SK-N-SH (cell line): ENCODE data around the gene ACACA.

Experiments
- CHD2 ChIP-seq: fragments of 150-350 bp; IDR thresholded peaks from 2 replicates; pipeline ENCODE4 v1.6.1; 2018; ENCODE audit warnings: low read length; ENCODE audit not compliant: partially characterized antibody
- CTCF ChIP-seq: fragments of 200-600 bp; sonication (generic); IDR thresholded peaks from 2 replicates; pipeline ENCODE4 v1.6.1; 2017; ENCODE audit warnings: antibody characterized with exemption, mild to moderate bottlenecking, moderate library complexity
- EZH2phosphoT487 ChIP-seq: fragments of 200-600 bp; sonication (generic); IDR thresholded peaks from 2 replicates; pipeline ENCODE4 v1.6.1; 2017; ENCODE audit warnings: low read depth, mixed run types, mild to moderate bottlenecking, antibody characterized with exemption, moderate library complexity, borderline replicate concordance
- JUND ChIP-seq: IDR thresholded peaks from 2 replicates; pipeline ENCODE4 v1.4.0; 2012
- MXI1 ChIP-seq: IDR thresholded peaks from 2 replicates; pipeline ENCODE4 v1.6.1; 2012; ENCODE audit warnings: mild to moderate bottlenecking, low read depth, low read length, improper control_type of control experiment
- POLR2AphosphoS5 ChIP-seq: IDR thresholded peaks from 2 replicates; pipeline ENCODE4 v1.6.1; 2012; ENCODE audit warnings: low read depth, low read length
- RAD21 ChIP-seq: IDR thresholded peaks from 2 replicates; pipeline ENCODE4 v1.6.1; 2012; ENCODE audit warnings: mild to moderate bottlenecking, low read length
- REST ChIP-seq: IDR thresholded peaks from 2 replicates; pipeline ENCODE4 v1.6.1; 2012; ENCODE audit warnings: mild to moderate bottlenecking, low read depth, low read length, moderate library complexity
- RFX5 ChIP-seq: IDR thresholded peaks from 2 replicates; pipeline ENCODE4 v1.6.1; 2012; ENCODE audit warnings: mild to moderate bottlenecking, improper control_type of control experiment, low read length
- RXRA ChIP-seq: IDR thresholded peaks from 2 replicates; pipeline ENCODE4 v1.4.0; 2012; ENCODE audit warnings: low read depth, mild to moderate bottlenecking, borderline replicate concordance
- SIN3A ChIP-seq: IDR thresholded peaks from 2 replicates; pipeline ENCODE4 v1.6.1; 2012; ENCODE audit warnings: low read depth, mild to moderate bottlenecking, low read length, moderate library complexity, borderline replicate concordance
- TEAD4 ChIP-seq: IDR thresholded peaks from 2 replicates; pipeline ENCODE4 v1.4.0; 2012; ENCODE audit warnings: mild to moderate bottlenecking, borderline replicate concordance; ENCODE audit not compliant: insufficient read depth
- YY1 ChIP-seq: IDR thresholded peaks from 2 replicates; pipeline ENCODE4 v1.4.0; 2012; ENCODE audit warnings: low read depth, mild to moderate bottlenecking
- TF ChIP-seq, protein P1 (sequence below): IDR thresholded peaks from 2 replicates; pipeline ENCODE4 v1.4.0; 2012; ENCODE audit warnings: low read depth, borderline replicate concordance

DNA sequence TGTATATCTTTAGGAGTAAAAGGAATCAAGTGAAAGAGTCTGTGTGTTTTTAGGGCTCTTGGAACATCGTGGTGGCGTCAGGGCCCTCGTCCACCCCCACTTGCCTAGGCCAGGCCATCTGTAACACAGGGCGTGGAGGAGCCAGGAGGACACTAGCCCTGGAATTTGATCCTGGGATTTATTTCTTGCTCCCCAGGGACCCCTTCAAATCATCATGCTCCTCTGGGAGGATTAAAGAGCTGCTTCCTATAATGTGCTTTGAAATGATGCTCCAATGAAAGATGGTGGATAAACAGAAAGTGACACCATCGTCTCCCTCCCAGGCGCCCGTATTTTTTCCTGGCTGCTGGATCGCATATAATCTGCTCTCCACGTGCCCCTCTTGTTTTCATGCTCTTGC lies 344.6 kb downstream of the ACACA start:
- TF ChIP-seq EZH2phosphoT487, result no peak
- TF ChIP-seq CTCF, result no peak
- no peak for TF ChIP-seq POLR2AphosphoS5
- no peak for TF ChIP-seq JUND
- TF ChIP-seq CHD2, result no peak
- TF ChIP-seq YY1, result no peak
- TF ChIP-seq RXRA, result no peak
- no peak for TF ChIP-seq RFX5
- TF ChIP-seq, protein P1, sequence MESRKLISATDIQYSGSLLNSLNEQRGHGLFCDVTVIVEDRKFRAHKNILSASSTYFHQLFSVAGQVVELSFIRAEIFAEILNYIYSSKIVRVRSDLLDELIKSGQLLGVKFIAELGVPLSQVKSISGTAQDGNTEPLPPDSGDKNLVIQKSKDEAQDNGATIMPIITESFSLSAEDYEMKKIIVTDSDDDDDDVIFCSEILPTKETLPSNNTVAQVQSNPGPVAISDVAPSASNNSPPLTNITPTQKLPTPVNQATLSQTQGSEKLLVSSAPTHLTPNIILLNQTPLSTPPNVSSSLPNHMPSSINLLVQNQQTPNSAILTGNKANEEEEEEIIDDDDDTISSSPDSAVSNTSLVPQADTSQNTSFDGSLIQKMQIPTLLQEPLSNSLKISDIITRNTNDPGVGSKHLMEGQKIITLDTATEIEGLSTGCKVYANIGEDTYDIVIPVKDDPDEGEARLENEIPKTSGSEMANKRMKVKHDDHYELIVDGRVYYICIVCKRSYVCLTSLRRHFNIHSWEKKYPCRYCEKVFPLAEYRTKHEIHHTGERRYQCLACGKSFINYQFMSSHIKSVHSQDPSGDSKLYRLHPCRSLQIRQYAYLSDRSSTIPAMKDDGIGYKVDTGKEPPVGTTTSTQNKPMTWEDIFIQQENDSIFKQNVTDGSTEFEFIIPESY, result no peak
- TF ChIP-seq TEAD4, result no peak
- no peak for TF ChIP-seq SIN3A
- no peak for TF ChIP-seq RAD21
- TF ChIP-seq MXI1, result no peak
- TF ChIP-seq REST, result no peak
